NCI-H345 (cell line): Measurements from ENCODE around the gene C16orf96.
A peak's percentile ranks its signal among the peaks of the same experiment; 100 is the strongest.

Experiments
- DNase-seq: peaks from one replicate; lab custom pipeline; 2025; lab: John Stamatoyannopoulos, UW

Gene C16orf96

GRCh38 chr16:4616047-4616811 lies 60.1 kb downstream of the C16orf96 start:
- peak; percentile 100 for DNase-seq

- no peak for DNase-seq
These were observed 61.7 kb downstream of the C16orf96 start for GRCh38 chr16:4617880-4618279.

GRCh38 chr16:4618645-4619418 lies 62.7 kb downstream of the C16orf96 start:
- peak; percentile 16 for DNase-seq

- no peak for DNase-seq
These were observed 67.5 kb downstream of the C16orf96 start for GRCh38 chr16:4623593-4623992.

- DNase-seq, result peak; percentile 97
These were observed 68.1 kb downstream of the C16orf96 start, which contains the start of gene MGRN1 for GRCh38 chr16:4624015-4624826. TSS of gene MGRN1 (plus strand) at chr16:4624826. CDS start at chr16:4624961, 135 bp downstream.

GRCh38 chr16:4624827-4625559 lies 68.9 kb downstream of the C16orf96 start:
- peak; percentile 49 for DNase-seq

- no peak for DNase-seq
These were observed 69.5 kb downstream of the C16orf96 start for GRCh38 chr16:4625560-4626159.

- DNase-seq, result no peak
These were observed 70.3 kb downstream of the C16orf96 start for GRCh38 chr16:4626396-4626795.

- DNase-seq, result no peak
These were observed 72.1 kb downstream of the C16orf96 start for GRCh38 chr16:4628283-4628682.

- no peak for DNase-seq
These were observed 75.3 kb downstream of the C16orf96 start for GRCh38 chr16:4631444-4631843.

- no peak for DNase-seq
These were observed 77.9 kb downstream of the C16orf96 start for GRCh38 chr16:4633910-4634635.

GRCh38 chr16:4634768-4635167 lies 78.6 kb downstream of the C16orf96 start:
- no peak for DNase-seq

- no peak for DNase-seq
These were observed 80.1 kb downstream of the C16orf96 start for GRCh38 chr16:4636196-4636595.

GRCh38 chr16:4637501-4638166 lies 81.5 kb downstream of the C16orf96 start:
- no peak for DNase-seq

- no peak for DNase-seq
These were observed 83.9 kb downstream of the C16orf96 start for GRCh38 chr16:4639899-4640509.

- DNase-seq, result no peak
These were observed 84.6 kb downstream of the C16orf96 start for GRCh38 chr16:4640572-4641305.

- no peak for DNase-seq
These were observed 85.2 kb downstream of the C16orf96 start for GRCh38 chr16:4641306-4641687.

- no peak for DNase-seq
These were observed 85.8 kb downstream of the C16orf96 start for GRCh38 chr16:4641895-4642294.
